Upper lobe of left lung (tissue), 4 donors: ENCODE results near the gene SPOCK1.

Source experiments
- EP300 ChIP-seq, 4 donors: sonication (generic); formaldehyde crosslinking; IDR thresholded peaks; one replicate each; pipeline ENCODE4 v1.5.1; 2017; ENCODE audit warnings: antibody characterized with exemption in 4 of 4, control low read depth in 2 of 4
- TF ChIP-seq, protein P1 (sequence below), 6 experiments: fragments of 450-650 bp in 4 of 6; fragments of 200-600 bp in 2 of 6; sonication (generic) in 2 of 6; IDR thresholded peaks; one replicate each; pipeline ENCODE4 v1.5.1; 2016 to 2019; ENCODE audit warnings: antibody characterized with exemption in 6 of 6

DNA sequence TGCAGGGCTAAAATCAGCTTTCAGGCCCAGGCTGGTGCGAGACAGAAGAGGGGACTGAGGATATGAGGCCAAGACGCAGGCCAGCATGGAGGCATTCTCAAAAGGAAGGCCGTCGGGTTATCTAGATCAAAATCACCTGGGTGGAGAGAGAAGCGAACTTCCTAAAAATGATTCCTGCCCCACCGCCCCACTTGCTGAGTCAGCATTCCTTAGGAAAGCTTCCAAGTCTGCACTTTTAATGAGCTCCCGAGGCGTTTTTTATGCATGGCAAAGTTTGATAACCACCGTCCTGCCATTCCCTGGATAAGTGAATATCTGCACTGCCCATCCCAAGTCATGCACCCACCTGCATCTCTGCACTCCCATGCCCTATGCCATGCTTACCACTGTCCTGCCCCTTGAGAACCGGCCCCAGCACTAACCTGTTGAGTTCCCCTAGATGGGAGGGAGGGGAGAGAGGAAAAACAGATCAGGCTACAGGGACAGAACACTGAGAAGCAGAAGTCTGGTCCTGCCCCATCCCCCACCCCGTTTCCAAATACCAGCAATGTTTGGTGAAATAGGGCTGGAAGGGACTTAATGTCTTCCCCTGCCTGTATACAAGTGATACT is 1.6 kb upstream of the SPOCK1 start:
- TF ChIP-seq, protein P1, sequence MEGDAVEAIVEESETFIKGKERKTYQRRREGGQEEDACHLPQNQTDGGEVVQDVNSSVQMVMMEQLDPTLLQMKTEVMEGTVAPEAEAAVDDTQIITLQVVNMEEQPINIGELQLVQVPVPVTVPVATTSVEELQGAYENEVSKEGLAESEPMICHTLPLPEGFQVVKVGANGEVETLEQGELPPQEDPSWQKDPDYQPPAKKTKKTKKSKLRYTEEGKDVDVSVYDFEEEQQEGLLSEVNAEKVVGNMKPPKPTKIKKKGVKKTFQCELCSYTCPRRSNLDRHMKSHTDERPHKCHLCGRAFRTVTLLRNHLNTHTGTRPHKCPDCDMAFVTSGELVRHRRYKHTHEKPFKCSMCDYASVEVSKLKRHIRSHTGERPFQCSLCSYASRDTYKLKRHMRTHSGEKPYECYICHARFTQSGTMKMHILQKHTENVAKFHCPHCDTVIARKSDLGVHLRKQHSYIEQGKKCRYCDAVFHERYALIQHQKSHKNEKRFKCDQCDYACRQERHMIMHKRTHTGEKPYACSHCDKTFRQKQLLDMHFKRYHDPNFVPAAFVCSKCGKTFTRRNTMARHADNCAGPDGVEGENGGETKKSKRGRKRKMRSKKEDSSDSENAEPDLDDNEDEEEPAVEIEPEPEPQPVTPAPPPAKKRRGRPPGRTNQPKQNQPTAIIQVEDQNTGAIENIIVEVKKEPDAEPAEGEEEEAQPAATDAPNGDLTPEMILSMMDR (IDR thresholded peaks at IDR 0.05), result no peak
- no peak for TF ChIP-seq EP300 (IDR thresholded peaks at IDR 0.05)
